B cell (primary cell): ENCODE results near the gene HSP90B1.

Experiments
- EZH2 ChIP-seq: IDR thresholded peaks from 2 replicates; pipeline ENCODE4 v1.6.1; 2012; ENCODE audit warnings: borderline replicate concordance, low read depth, mild to moderate bottlenecking, moderate library complexity, low read length; ENCODE audit not compliant: insufficient read depth, poor library complexity, severe bottlenecking
- TF ChIP-seq, protein P1 (sequence below): fragments of 200-600 bp; IDR thresholded peaks from one replicate; pipeline ENCODE4 v1.8.0; 2022; ENCODE audit warnings: antibody characterized with exemption, mild to moderate bottlenecking

DNA sequence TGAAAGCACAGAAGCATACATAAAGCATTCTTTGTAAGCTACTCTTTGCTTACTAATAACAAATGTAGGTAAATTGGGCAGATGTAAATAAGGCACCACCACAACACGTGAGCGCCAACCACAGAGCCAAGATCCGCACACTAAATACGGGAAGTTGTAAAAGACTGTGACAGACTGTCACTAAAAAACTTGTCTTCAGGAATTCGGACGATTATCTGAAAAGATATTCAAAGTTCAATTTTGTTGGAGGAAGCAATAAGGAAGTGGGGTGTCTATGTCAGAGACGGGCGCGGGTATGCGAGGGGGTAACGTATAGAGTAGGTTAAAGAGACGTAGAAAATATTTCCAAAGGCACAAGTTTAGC lies 1.5 kb upstream of the HSP90B1 start:
- TF ChIP-seq, protein P1, sequence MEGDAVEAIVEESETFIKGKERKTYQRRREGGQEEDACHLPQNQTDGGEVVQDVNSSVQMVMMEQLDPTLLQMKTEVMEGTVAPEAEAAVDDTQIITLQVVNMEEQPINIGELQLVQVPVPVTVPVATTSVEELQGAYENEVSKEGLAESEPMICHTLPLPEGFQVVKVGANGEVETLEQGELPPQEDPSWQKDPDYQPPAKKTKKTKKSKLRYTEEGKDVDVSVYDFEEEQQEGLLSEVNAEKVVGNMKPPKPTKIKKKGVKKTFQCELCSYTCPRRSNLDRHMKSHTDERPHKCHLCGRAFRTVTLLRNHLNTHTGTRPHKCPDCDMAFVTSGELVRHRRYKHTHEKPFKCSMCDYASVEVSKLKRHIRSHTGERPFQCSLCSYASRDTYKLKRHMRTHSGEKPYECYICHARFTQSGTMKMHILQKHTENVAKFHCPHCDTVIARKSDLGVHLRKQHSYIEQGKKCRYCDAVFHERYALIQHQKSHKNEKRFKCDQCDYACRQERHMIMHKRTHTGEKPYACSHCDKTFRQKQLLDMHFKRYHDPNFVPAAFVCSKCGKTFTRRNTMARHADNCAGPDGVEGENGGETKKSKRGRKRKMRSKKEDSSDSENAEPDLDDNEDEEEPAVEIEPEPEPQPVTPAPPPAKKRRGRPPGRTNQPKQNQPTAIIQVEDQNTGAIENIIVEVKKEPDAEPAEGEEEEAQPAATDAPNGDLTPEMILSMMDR = no peak
- no peak for TF ChIP-seq EZH2
